ENCODE results near the gene CCDC68. TPM values are rescaled to one million over a fixed set of nuclear protein-coding genes. Genes with fewer than 3 reads are reported as not detected.

The CCDC68 gene
- total RNA-seq, 1 donor from 2014 or later, result 15.8 TPM

- intact Hi-C loops (cut with DNase I), result no loop called here
- TF ChIP-seq CTCF (IDR thresholded peaks at IDR 0.05), result no peak
- DNase-seq (ENCODE audit: low spot score in 2 of 2), result no peak
- Histone ChIP-seq H3K27ac (no peak overlapping the region), H3K36me3 (no peaks in the 10 kb centered on the region), H3K27me3 (no peaks in the 10 kb centered on the region), H3K4me3 (no peak overlapping the region), H3K9me3 (no peaks in the 10 kb centered on the region), H3K4me1 (no peaks in the 10 kb centered on the region)
Measured at GRCh38 chr18:54875063-54875462, 84.2 kb downstream of the CCDC68 start.

- intact Hi-C loops (cut with DNase I), result no loop called here
- Histone ChIP-seq H3K9me3 (no peaks in the 10 kb centered on the region), H3K27me3 (no peaks in the 10 kb centered on the region), H3K4me1 (no peaks in the 10 kb centered on the region), H3K27ac (no peak overlapping the region), H3K36me3 (no peaks in the 10 kb centered on the region), H3K4me3 (no peak overlapping the region)
- no peak for TF ChIP-seq CTCF (IDR thresholded peaks at IDR 0.05)
- no peak for DNase-seq (ENCODE audit: low spot score in 2 of 2)
Measured at GRCh38 chr18:54873884-54874255, 85.4 kb downstream of the CCDC68 start.

- intact Hi-C loops (cut with DNase I), result no loop called here
- no peak for DNase-seq (ENCODE audit: low spot score in 2 of 2)
Measured at GRCh38 chr18:54872681-54873080, 86.6 kb downstream of the CCDC68 start.

GRCh38 chr18:54871231-54871630 is 88.0 kb downstream of the CCDC68 start:
- no peaks in the 10 kb centered on the region for H3K36me3 ChIP-seq
- no peaks in the 10 kb centered on the region for H3K4me1 ChIP-seq
- no peak overlapping the region for H3K27ac ChIP-seq
- no peak overlapping the region for H3K4me3 ChIP-seq
- no peak for DNase-seq (ENCODE audit: low spot score in 2 of 2)
- H3K9me3 ChIP-seq, result no peaks in the 10 kb centered on the region
- TF ChIP-seq CTCF (IDR thresholded peaks at IDR 0.05), result no peak
- intact Hi-C loops (cut with DNase I), result no loop called here
- H3K27me3 ChIP-seq, result no peaks in the 10 kb centered on the region

More at GRCh38 chr18:54872681-54873080, 86.6 kb downstream of the CCDC68 start:
- Histone ChIP-seq H3K9me3 (no peaks in the 10 kb centered on the region), H3K36me3 (no peaks in the 10 kb centered on the region), H3K27ac (no peak overlapping the region), H3K4me3 (no peak overlapping the region), H3K27me3 (no peaks in the 10 kb centered on the region), H3K4me1 (no peaks in the 10 kb centered on the region)
- TF ChIP-seq CTCF (IDR thresholded peaks at IDR 0.05), result no peak

GRCh38 chr18:54867131-54867530 is 92.1 kb downstream of the CCDC68 start:
- H3K4me1 ChIP-seq, result no peaks in the 10 kb centered on the region
- H3K9me3 ChIP-seq, result no peaks in the 10 kb centered on the region
- H3K36me3 ChIP-seq, result no peaks in the 10 kb centered on the region
- intact Hi-C loops (cut with DNase I), result no loop called here
- no peaks in the 10 kb centered on the region for H3K27me3 ChIP-seq
- no peak overlapping the region for H3K27ac ChIP-seq
- no peak for DNase-seq (ENCODE audit: low spot score in 2 of 2)
- H3K4me3 ChIP-seq, result no peak overlapping the region
- no peak for TF ChIP-seq CTCF (IDR thresholded peaks at IDR 0.05)

GRCh38 chr18:54860941-54861340 is 98.3 kb downstream of the CCDC68 start:
- Histone ChIP-seq H3K27me3 (no peaks in the 10 kb centered on the region), H3K36me3 (no peaks in the 10 kb centered on the region), H3K27ac (no peak overlapping the region), H3K4me1 (no peaks in the 10 kb centered on the region), H3K9me3 (no peaks in the 10 kb centered on the region), H3K4me3 (no peak overlapping the region)
- DNase-seq (ENCODE audit: low spot score in 2 of 2), result no peak
- no peak for TF ChIP-seq CTCF (IDR thresholded peaks at IDR 0.05)
- intact Hi-C loops (cut with DNase I), result no loop called here

Data from ascending aorta (tissue), 2 donors.